ENCODE data around the gene GRIK4. TPM values are rescaled to one million over a fixed set of nuclear protein-coding genes. Genes with fewer than 3 reads are reported as not detected.
A peak's percentile ranks its signal among the peaks of the same experiment; 100 is the strongest.

The GRIK4 gene
- total RNA-seq, 1 experiment from 2014 or later: 3.3 TPM

DNA sequence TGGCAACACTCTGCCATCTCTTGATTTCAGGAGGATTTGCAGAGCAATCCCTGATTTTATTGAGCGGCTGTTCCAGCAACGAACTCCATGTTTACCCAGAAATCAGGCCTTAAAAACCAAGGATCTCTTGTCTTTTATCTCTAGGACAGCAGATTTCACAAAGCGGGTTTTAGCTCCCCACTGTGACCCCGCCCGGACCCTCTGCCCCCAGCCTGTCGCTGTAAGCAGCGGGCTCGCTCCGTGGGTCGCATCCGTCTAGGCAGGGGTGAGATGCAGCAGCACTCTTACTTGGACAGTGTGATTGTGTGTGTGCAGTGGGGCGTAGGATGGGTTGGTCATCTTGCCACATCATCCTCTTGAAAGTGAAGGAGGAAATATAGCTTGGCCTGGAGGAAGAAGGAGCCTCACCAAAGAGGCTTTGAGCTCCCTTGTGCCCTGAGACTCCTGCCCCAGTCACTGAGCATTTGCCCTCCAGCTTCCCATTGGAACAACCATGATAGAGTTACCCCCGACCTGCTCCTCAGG lies 323.2 kb downstream of the GRIK4 start:
- no peak overlapping the region for H3K4me3 Mint-ChIP-seq
- no peaks in the 10 kb centered on the region for H3K27me3 Mint-ChIP-seq (ENCODE audit: low read depth)
- H3K9me3 Mint-ChIP-seq: no peaks in the 10 kb centered on the region
- H3K27ac Mint-ChIP-seq: no peak overlapping the region
- ATAC-seq (no peak), DNase-seq (ENCODE audit: low spot score) (no peak)
- H3K4me1 Mint-ChIP-seq: peaks cover 10% of the 10 kb centered on the region
- H3K36me3 Mint-ChIP-seq: no peaks in the 10 kb centered on the region
- ChIA-PET CTCF (interaction anchor here (2.2 to 2.4 kb wide), 2 partner anchors 95 to 118 kb away, joined by 5 to 10 read pairs; no protein-coding TSS in a partner anchor), POLR2A (no interaction called here)
- TF ChIP-seq JUN (CRISPR knock-in tag; IDR thresholded peaks at IDR 0.05): no peak
- no peak for TF ChIP-seq ZNF671 (CRISPR knock-in tag; IDR thresholded peaks at IDR 0.05)
- TF ChIP-seq ZNF219 (CRISPR knock-in tag; IDR thresholded peaks at IDR 0.05; ENCODE audit: borderline replicate concordance): no peak
- no peak for TF ChIP-seq ZNF138 (CRISPR knock-in tag; conservative IDR thresholded peaks at IDR 0.05)

DNA sequence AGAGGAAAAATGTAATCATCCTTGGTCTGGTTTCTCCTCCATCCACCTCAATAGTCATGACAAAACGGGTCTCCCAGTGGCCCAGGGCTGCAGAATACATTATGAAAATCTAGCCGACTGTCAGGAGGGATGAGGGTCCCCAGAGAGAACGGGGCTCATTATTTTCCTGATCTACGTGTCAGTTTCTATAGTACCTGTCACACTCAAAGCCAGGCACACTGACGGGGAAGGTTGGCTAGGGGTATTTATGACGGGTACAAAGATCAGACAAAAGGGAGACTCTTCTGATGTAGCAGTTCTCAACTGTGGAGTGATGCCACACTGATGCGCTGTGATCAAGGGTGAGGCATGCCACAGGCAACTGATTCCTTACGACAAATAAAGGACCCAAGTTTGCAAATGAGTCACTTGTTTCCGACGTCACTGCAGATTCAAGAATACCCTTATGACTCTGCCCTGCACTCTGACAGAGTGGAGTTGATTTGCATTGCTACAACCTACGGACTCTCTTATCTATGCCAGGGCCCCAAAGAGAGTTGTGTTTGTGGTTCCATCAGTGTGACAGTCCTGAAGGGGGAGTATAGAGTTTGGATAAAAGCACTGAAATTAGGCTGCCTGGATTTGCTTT lies 324.2 kb downstream of the GRIK4 start:
- DNase-seq (ENCODE audit: low spot score): no peak
- H3K27me3 Mint-ChIP-seq (ENCODE audit: low read depth): no peaks in the 10 kb centered on the region
- TF ChIP-seq JAZF1 (CRISPR knock-in tag; IDR thresholded peaks at IDR 0.05) (no peak), FOXP1 (CRISPR knock-in tag; IDR thresholded peaks at IDR 0.05; ENCODE audit: borderline replicate concordance) (no peak), RORB (CRISPR knock-in tag; IDR thresholded peaks at IDR 0.05) (no peak), ZNF671 (CRISPR knock-in tag; IDR thresholded peaks at IDR 0.05) (no peak), ELF4 (CRISPR knock-in tag; IDR thresholded peaks at IDR 0.05; ENCODE audit: low read depth) (no peak), HMGA2 (CRISPR knock-in tag; IDR thresholded peaks at IDR 0.05) (no peak)
- TF ChIP-seq, protein P1, sequence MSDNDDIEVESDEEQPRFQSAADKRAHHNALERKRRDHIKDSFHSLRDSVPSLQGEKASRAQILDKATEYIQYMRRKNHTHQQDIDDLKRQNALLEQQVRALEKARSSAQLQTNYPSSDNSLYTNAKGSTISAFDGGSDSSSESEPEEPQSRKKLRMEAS (CRISPR knock-in tag; IDR thresholded peaks at IDR 0.05): no peak
- TF ChIP-seq, protein P2, sequence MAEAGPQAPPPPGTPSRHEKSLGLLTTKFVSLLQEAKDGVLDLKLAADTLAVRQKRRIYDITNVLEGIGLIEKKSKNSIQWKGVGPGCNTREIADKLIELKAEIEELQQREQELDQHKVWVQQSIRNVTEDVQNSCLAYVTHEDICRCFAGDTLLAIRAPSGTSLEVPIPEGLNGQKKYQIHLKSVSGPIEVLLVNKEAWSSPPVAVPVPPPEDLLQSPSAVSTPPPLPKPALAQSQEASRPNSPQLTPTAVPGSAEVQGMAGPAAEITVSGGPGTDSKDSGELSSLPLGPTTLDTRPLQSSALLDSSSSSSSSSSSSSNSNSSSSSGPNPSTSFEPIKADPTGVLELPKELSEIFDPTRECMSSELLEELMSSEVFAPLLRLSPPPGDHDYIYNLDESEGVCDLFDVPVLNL (CRISPR knock-in tag; IDR thresholded peaks at IDR 0.05; ENCODE audit: borderline replicate concordance, low read depth): no peak
- TF ChIP-seq, protein P3, sequence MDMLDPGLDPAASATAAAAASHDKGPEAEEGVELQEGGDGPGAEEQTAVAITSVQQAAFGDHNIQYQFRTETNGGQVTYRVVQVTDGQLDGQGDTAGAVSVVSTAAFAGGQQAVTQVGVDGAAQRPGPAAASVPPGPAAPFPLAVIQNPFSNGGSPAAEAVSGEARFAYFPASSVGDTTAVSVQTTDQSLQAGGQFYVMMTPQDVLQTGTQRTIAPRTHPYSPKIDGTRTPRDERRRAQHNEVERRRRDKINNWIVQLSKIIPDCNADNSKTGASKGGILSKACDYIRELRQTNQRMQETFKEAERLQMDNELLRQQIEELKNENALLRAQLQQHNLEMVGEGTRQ (CRISPR knock-in tag; IDR thresholded peaks at IDR 0.05): no peak
- TF ChIP-seq, protein P4, sequence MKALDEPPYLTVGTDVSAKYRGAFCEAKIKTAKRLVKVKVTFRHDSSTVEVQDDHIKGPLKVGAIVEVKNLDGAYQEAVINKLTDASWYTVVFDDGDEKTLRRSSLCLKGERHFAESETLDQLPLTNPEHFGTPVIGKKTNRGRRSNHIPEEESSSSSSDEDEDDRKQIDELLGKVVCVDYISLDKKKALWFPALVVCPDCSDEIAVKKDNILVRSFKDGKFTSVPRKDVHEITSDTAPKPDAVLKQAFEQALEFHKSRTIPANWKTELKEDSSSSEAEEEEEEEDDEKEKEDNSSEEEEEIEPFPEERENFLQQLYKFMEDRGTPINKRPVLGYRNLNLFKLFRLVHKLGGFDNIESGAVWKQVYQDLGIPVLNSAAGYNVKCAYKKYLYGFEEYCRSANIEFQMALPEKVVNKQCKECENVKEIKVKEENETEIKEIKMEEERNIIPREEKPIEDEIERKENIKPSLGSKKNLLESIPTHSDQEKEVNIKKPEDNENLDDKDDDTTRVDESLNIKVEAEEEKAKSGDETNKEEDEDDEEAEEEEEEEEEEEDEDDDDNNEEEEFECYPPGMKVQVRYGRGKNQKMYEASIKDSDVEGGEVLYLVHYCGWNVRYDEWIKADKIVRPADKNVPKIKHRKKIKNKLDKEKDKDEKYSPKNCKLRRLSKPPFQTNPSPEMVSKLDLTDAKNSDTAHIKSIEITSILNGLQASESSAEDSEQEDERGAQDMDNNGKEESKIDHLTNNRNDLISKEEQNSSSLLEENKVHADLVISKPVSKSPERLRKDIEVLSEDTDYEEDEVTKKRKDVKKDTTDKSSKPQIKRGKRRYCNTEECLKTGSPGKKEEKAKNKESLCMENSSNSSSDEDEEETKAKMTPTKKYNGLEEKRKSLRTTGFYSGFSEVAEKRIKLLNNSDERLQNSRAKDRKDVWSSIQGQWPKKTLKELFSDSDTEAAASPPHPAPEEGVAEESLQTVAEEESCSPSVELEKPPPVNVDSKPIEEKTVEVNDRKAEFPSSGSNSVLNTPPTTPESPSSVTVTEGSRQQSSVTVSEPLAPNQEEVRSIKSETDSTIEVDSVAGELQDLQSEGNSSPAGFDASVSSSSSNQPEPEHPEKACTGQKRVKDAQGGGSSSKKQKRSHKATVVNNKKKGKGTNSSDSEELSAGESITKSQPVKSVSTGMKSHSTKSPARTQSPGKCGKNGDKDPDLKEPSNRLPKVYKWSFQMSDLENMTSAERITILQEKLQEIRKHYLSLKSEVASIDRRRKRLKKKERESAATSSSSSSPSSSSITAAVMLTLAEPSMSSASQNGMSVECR (CRISPR knock-in tag; IDR thresholded peaks at IDR 0.05; ENCODE audit: borderline replicate concordance): no peak
- no peak overlapping the region for H3K27ac Mint-ChIP-seq
- peaks cover 10% of the 10 kb centered on the region for H3K4me1 Mint-ChIP-seq
- H3K9me3 Mint-ChIP-seq: no peaks in the 10 kb centered on the region
- CTCF ChIA-PET: no interaction called here
- ATAC-seq: peak; percentile 26; the same call in 1 of the 2 replicates
- no peak overlapping the region for H3K4me3 Mint-ChIP-seq
- no peaks in the 10 kb centered on the region for H3K36me3 Mint-ChIP-seq
- POLR2A ChIA-PET: no interaction called here

DNA sequence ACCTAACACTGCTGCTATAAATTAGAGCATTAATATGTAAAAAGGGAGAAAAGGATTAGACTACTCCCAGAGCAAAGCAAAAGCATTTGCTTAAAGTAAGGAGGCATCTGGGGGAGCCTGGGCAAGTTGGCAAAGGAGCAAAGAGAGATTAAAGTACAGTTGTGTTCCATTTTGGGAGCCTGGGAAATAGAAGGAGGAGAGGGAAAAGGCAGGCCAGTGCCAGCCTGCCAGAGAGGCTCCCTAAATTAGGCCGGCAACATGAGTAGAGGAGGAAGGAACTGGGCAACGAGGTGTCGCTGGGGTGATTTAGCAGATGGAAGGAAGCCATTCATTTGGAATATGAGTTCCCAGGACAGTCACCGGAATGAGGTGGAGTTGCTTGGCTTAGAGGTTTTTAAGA lies 326.1 kb downstream of the GRIK4 start:
- ATAC-seq: no peak
- Mint-ChIP-seq H3K9me3 (peaks cover 8% of the 10 kb centered on the region), H3K36me3 (no peaks in the 10 kb centered on the region), H3K27me3 (ENCODE audit: low read depth) (no peaks in the 10 kb centered on the region), H3K4me1 (peaks cover 7% of the 10 kb centered on the region; the same call in 1 of the 2 replicates), H3K27ac (no peak overlapping the region), H3K4me3 (no peak overlapping the region)
- no peak for DNase-seq (ENCODE audit: low spot score)
- TF ChIP-seq RORB (CRISPR knock-in tag; IDR thresholded peaks at IDR 0.05) (no peak), JUN (CRISPR knock-in tag; IDR thresholded peaks at IDR 0.05) (no peak), SMAD3 (CRISPR knock-in tag; IDR thresholded peaks at IDR 0.05; ENCODE audit: borderline replicate concordance) (no peak), CREM (CRISPR knock-in tag; IDR thresholded peaks at IDR 0.05) (no peak), MXD4 (CRISPR knock-in tag; IDR thresholded peaks at IDR 0.05; ENCODE audit: borderline replicate concordance) (no peak), MYBL2 (CRISPR knock-in tag; IDR thresholded peaks at IDR 0.05) (no peak), ZNF423 (CRISPR knock-in tag; IDR thresholded peaks at IDR 0.05) (no peak)
- TF ChIP-seq, protein P5, sequence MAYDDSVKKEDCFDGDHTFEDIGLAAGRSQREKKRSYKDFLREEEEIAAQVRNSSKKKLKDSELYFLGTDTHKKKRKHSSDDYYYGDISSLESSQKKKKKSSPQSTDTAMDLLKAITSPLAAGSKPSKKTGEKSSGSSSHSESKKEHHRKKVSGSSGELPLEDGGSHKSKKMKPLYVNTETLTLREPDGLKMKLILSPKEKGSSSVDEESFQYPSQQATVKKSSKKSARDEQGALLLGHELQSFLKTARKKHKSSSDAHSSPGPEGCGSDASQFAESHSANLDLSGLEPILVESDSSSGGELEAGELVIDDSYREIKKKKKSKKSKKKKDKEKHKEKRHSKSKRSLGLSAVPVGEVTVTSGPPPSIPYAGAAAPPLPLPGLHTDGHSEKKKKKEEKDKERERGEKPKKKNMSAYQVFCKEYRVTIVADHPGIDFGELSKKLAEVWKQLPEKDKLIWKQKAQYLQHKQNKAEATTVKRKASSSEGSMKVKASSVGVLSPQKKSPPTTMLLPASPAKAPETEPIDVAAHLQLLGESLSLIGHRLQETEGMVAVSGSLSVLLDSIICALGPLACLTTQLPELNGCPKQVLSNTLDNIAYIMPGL (CRISPR knock-in tag; IDR thresholded peaks at IDR 0.05): no peak
- POLR2A ChIA-PET: no interaction called here
- CTCF ChIA-PET: no interaction called here

Data from WTC11 (cell line).